IMR-90 (cell line): ENCODE measurements around the gene TNS3.

Experiments
- NFE2L2 ChIP-seq: fragments of 150-350 bp; IDR thresholded peaks from 2 replicates; pipeline ENCODE4 v1.6.1; 2016; ENCODE audit warnings: low read depth, mild to moderate bottlenecking, low read length
- RAD21 ChIP-seq: IDR thresholded peaks from 2 replicates; pipeline ENCODE4 v1.6.1; 2012; ENCODE audit warnings: low read length, improper control_type of control experiment

GRCh38 chr7:47617131-47617530 lies 35.2 kb upstream of the TNS3 start:
- no peak for TF ChIP-seq NFE2L2
- no peak for TF ChIP-seq RAD21
